Nephron progenitor cell (in vitro differentiated cells): ENCODE data around the gene AQP12B.
A peak's percentile ranks its signal among the peaks of the same experiment; 100 is the strongest.
"Not testable (repeated sequence)": the region's sequence is repeated elsewhere in the genome, so short reads cannot be mapped to it uniquely, and the experiment has no call there.

Source experiments
- DNase-seq: peaks from one replicate; pipeline ENCODE4 v3.0.0; 2021
- H3K27ac Mint-ChIP-seq: 2 replicates; pipeline ENCODE4 v1.8.0; 2021; ENCODE audit warnings: mild to moderate bottlenecking, moderate library complexity, mixed read lengths
- H3K27me3 Mint-ChIP-seq: 2 replicates; pipeline ENCODE4 v1.8.0; 2021; ENCODE audit warnings: mild to moderate bottlenecking, low read depth, mixed read lengths; ENCODE audit not compliant: poor library complexity
- H3K36me3 Mint-ChIP-seq: 2 replicates; pipeline ENCODE4 v1.8.0; 2021; ENCODE audit warnings: low read depth, mixed read lengths
- H3K4me1 Mint-ChIP-seq: 2 replicates; pipeline ENCODE4 v1.8.0; 2021; ENCODE audit warnings: mixed read lengths
- H3K4me3 Mint-ChIP-seq: 2 replicates; pipeline ENCODE4 v1.8.0; 2021; ENCODE audit warnings: mild to moderate bottlenecking, moderate library complexity, mixed read lengths
- H3K9me3 Mint-ChIP-seq: 2 replicates; pipeline ENCODE4 v1.8.0; 2021; ENCODE audit warnings: mild to moderate bottlenecking, moderate library complexity, mixed read lengths
- TF ChIP-seq, protein P1 (sequence below): fragments of 200-600 bp; sonication (generic); IDR thresholded peaks from 2 replicates; pipeline ENCODE4 v1.5.0; 2021; ENCODE audit warnings: antibody characterized with exemption

AQP12B gene

DNA sequence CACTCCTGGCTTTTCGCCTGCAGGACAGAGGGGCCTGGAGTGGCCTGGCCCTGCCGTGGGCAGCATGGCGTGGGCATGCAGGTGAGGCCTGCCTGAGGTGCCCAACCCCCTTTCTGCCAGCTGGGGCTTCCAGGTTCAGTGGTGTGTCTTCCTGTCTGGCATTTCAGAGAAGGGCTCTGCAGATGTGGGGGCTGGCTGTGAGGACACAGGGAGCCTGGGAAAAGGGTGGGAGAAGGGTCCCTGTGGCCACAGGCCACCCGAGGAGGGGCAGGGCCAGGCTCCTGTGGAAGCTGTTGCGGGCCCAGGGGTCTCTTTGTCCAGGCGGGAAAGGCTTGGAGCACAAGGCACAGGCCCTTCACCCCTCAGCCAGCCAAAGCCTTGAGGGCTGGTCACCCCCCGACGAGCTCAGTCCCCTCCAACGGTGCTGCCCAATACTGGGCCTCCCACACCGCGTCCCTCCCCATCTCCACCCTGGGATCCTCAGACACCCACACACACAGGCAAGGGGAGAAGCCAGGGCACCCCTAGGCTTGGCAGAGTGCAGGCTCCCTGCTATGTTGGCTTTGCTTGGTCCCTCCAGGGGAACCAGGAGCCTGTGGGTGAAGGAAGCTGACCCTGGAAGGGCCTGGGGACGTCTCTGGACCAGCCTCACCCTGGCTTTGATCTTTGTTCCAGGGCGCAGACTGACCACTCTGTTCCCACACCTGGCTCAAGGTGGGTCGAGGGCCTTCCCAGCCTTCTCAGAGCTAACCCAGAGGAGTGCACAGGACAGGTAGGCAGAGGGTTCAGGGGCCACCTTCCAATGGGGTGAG, 5.3 kb upstream of the AQP12B start:
- DNase-seq: no peak
- Mint-ChIP-seq H3K27ac (no peak overlapping the region), H3K9me3 (no peaks in the 10 kb centered on the region), H3K4me3 (no peak overlapping the region), H3K4me1 (peaks cover 22% of the 10 kb centered on the region), H3K27me3 (peaks cover 5% of the 10 kb centered on the region), H3K36me3 (no peaks in the 10 kb centered on the region)
- TF ChIP-seq, protein P1, sequence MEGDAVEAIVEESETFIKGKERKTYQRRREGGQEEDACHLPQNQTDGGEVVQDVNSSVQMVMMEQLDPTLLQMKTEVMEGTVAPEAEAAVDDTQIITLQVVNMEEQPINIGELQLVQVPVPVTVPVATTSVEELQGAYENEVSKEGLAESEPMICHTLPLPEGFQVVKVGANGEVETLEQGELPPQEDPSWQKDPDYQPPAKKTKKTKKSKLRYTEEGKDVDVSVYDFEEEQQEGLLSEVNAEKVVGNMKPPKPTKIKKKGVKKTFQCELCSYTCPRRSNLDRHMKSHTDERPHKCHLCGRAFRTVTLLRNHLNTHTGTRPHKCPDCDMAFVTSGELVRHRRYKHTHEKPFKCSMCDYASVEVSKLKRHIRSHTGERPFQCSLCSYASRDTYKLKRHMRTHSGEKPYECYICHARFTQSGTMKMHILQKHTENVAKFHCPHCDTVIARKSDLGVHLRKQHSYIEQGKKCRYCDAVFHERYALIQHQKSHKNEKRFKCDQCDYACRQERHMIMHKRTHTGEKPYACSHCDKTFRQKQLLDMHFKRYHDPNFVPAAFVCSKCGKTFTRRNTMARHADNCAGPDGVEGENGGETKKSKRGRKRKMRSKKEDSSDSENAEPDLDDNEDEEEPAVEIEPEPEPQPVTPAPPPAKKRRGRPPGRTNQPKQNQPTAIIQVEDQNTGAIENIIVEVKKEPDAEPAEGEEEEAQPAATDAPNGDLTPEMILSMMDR: no peak

DNA sequence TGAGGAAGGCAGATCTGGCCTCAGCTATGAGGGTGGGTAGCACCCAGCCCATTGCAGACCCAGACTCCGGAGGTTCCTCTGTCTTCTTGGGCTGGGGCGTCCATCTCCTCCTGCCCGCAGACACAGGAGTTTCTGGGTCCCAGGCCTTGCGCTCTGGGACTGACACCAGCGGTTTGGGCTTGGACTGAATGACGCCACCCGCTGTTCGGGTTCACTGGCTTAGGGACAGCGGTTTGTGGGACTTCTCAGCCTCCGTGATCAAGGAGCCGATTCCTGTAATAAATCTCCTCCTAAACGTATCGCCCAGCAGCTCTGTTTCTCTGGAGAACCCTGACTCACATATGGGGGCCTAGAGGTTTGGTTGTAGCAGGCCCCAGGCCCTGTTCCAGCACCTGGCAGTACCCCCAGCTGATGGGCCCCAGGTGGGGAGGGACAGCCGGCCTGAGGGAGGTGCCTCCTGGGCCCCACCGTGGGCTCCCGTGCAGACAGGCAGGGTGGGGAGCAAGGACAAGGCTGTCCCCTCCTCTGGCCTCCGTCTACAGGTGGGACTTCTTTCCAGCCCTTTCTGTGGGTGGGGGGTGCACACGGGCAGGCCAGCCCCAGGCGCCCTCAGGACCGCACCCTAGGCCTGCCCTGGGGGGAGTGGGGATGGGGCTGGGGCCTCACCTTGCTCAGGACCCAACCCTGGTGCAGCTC, 4.5 kb upstream of the AQP12B start:
- peaks cover 5% of the 10 kb centered on the region for H3K27me3 Mint-ChIP-seq
- no peaks in the 10 kb centered on the region for H3K36me3 Mint-ChIP-seq
- peaks cover 22% of the 10 kb centered on the region for H3K4me1 Mint-ChIP-seq
- peak; percentile 47 for DNase-seq
- H3K4me3 Mint-ChIP-seq: peak overlapping the region; percentile 7
- peak overlapping the region; percentile 83 for H3K27ac Mint-ChIP-seq
- no peaks in the 10 kb centered on the region for H3K9me3 Mint-ChIP-seq
- TF ChIP-seq, protein P1: no peak

DNA sequence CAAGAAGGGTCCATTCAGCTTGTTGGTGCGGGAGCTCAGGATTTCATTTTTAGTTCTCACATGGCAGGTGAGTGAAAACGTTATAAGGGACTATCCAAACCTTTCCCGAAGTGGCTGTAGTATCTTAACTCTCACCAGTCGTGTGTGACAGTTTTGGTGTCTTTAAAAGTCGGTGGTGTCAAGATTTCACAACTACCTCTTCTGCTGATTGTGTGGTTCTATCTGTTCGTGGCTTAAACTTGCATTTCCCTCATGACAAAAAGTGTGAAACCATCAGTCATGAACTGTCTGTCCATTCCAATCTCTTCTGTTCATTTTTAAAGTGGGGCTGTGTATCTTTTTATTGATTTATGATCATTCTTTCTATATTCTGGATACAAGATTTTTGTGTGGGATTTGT, 3.8 kb upstream of the AQP12B start:
- peaks cover 22% of the 10 kb centered on the region for H3K4me1 Mint-ChIP-seq
- peaks cover 5% of the 10 kb centered on the region for H3K27me3 Mint-ChIP-seq
- no peak for DNase-seq
- peak overlapping the region; percentile 7 for H3K4me3 Mint-ChIP-seq
- H3K36me3 Mint-ChIP-seq: no peaks in the 10 kb centered on the region
- TF ChIP-seq, protein P1: no peak
- H3K27ac Mint-ChIP-seq: peak overlapping the region; percentile 83
- no peaks in the 10 kb centered on the region for H3K9me3 Mint-ChIP-seq

DNA sequence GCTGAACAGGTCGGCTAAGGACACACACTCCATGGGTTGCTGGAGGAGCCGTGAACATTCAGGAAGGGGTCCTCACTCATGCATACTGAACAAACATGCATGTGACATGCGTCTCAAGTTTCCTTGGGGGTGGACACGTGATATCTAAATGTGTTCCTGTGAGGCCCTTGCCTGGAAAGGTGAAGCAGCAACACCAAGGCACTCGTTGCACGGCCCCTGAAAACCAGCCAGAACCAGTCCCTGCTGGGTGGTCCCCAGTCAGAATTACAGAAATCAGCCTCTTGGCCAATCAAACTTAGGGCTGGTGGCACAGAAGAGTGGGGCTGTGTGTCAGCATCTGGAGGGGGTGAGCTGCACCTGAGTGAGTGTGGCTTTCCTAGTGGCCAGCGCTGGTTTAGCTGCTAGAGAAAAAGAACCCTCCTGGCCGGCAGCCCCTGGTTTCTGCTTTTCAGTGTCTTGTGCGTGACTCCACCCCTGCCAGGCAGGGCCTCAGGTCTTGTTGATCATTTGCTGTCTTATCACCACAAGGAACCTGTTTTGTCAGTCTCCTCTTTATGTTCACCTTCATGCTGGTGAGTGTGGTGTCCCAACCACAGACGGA, 3.2 kb upstream of the AQP12B start:
- H3K4me1 Mint-ChIP-seq: peaks cover 22% of the 10 kb centered on the region
- peak overlapping the region; percentile 7 for H3K4me3 Mint-ChIP-seq
- TF ChIP-seq, protein P1: no peak
- no peaks in the 10 kb centered on the region for H3K9me3 Mint-ChIP-seq
- H3K27ac Mint-ChIP-seq: no peak overlapping the region
- H3K36me3 Mint-ChIP-seq: no peaks in the 10 kb centered on the region
- no peak for DNase-seq
- peaks cover 5% of the 10 kb centered on the region for H3K27me3 Mint-ChIP-seq

DNA sequence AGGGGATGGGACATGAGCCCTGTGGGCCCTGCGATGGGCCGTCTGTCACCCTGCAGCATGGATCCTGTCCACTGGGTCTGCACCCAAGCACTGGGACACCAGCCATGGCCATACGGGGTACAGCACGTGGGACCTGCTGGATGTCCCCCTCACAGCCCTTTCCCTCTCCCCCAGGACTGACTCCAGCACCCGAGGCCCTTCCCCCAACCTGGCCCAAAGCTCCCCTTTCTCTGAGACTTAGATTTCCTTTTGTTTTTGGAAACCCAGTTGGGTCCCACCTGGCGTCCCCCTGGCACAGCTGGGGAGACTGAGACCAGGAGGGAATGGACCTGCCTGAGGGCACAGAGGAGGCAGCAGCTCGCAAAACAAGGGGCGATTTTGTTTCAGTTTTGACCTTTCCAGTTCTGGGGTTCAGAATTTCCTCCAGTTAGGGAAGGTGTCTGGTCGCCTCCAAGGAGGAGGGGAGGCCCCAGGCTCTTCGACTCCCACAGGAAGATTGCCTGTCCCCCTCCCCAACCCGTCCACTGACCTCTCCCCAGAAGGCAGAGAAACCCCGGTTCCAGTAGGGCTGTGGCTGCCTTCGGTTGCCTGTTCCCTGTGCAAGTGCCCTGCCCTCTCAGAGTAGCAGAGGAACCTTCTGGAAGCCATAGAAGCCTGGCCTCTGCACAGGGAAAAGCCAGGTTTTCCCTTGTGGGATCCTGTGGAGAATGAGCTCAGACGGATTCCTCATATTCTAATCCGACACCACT, 1.5 kb upstream of the AQP12B start:
- H3K27me3 Mint-ChIP-seq, H3K9me3 Mint-ChIP-seq, H3K36me3 Mint-ChIP-seq, DNase-seq, H3K4me3 Mint-ChIP-seq, H3K27ac Mint-ChIP-seq: not testable (repeated sequence)
- peaks cover 22% of the 10 kb centered on the region for H3K4me1 Mint-ChIP-seq

DNA sequence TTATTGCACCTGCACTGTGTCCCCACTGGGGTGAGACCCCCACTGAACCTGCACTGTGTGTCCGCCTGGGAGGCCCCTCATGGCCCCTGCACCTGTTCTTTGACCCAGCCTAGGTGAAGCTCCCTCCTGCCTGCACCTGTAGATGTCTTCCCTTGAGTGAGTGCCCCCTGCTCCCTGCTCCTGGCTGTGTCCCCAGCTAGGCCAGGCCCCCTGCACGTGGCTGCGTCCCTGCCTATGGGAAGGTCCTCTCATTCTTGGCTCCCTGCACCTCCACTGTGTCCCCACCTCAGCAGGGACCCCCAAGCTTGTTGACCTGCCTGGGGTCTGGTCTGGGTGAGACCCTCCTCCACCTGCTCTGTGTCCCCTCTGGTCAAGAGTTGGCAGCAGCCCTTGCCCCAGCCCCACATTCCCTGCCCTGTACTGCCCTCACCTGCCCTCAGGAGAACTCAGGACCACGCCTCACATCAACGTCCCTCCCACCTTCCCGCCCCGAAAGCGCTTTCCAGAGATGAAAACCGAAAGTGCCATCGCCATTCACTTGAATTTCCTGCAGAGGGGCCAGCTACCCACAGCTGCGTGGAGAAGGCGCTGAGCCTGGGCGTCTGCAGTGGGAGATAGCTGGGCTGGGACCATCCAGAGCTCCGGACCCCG, 769 bp upstream of the AQP12B start:
- not testable (repeated sequence) for H3K4me3 Mint-ChIP-seq, H3K27me3 Mint-ChIP-seq, H3K27ac Mint-ChIP-seq, DNase-seq, H3K9me3 Mint-ChIP-seq, H3K36me3 Mint-ChIP-seq
- H3K4me1 Mint-ChIP-seq: peaks cover 22% of the 10 kb centered on the region

DNA sequence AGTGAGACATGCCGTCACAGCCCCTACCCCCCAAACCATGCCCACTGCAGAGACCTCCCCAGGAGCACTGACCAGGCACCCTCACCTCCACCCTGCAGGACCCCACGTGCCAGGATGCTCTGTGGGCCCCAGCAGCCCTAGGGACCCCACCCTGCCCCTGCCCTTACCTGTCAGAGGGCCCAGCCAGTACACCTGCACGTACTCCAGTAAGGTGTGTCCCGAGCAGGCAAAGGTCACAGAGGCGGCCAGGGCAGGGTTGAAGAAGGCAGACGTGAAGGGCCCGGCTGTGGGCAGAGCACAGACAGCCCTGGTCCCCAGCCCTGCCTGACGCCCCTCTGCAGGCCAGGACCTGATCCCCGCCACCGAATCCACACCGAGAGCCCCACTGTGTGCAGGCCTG, 2.5 kb downstream of the AQP12B start:
- not testable (repeated sequence) for H3K9me3 Mint-ChIP-seq, H3K4me3 Mint-ChIP-seq, H3K36me3 Mint-ChIP-seq, H3K27ac Mint-ChIP-seq, H3K27me3 Mint-ChIP-seq, DNase-seq, H3K4me1 Mint-ChIP-seq

DNA sequence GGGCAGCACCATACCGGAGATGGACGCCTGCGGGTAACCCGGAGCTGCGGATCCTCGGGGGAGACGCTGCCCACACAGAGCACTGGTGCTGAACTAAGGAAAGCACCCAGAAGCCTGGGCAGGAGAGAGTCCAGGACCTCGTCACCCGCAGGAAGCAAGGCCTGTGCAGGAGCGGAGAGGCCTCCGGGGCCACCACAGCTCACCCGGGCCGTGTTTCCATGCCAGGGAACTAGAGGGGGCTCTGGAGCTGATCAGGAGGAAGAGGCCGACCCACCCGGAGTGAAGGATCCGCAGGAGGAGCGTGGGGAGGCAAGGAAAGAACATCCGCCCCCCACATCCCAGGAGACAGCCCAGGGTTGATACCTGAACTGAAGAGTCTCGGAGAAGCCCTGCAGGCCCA, 3.8 kb downstream of the AQP12B start:
- not testable (repeated sequence) for H3K36me3 Mint-ChIP-seq, H3K27me3 Mint-ChIP-seq, DNase-seq, H3K27ac Mint-ChIP-seq, H3K4me3 Mint-ChIP-seq, H3K4me1 Mint-ChIP-seq, H3K9me3 Mint-ChIP-seq

DNA sequence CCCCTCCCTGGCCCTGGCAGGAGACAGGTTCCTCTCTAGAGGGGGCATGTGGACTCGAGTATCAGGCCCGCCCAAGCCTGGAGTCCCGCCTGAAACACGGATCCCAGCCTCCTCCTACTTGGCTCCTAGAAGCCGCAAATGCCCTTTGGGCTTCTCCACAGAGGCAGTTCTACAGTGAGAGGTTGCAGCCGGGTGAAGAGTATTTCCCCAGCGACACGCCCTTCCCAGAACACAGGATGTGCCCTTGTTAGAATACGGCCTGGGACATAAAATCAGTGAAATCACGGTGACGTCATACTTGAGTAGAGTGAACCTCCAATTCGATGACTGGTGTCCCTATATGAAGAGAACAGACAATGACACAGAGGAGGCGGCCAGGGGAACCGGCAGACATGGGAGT, 4.6 kb downstream of the AQP12B start:
- H3K36me3 Mint-ChIP-seq, H3K4me1 Mint-ChIP-seq, H3K27ac Mint-ChIP-seq: not testable (repeated sequence)

More for the DNA sequence above, 4.6 kb downstream of the AQP12B start:
- H3K4me3 Mint-ChIP-seq, H3K27me3 Mint-ChIP-seq, H3K9me3 Mint-ChIP-seq, DNase-seq: not testable (repeated sequence)
